Hepatocyte (in vitro differentiated cells): ENCODE results near the gene P4HA1. TPM values are rescaled to one million over a fixed set of nuclear protein-coding genes. Genes with fewer than 3 reads are reported as not detected.

Source experiments
- DNase-seq: peaks from one replicate; pipeline ENCODE4 v3.0.0-alpha.2; 2016; ENCODE audit warnings: low spot score
- H2AFZ ChIP-seq: fragments of 200-600 bp; sonication (generic); 2 replicates; pipeline ENCODE4 v1.6.0; 2016; ENCODE audit warnings: antibody characterized with exemption, mild to moderate bottlenecking
- H3K27ac ChIP-seq: fragments of 200-600 bp; sonication (generic); 2 replicates; pipeline ENCODE4 v1.5.1; 2016; ENCODE audit warnings: mild to moderate bottlenecking
- H3K27me3 ChIP-seq: fragments of 200-600 bp; sonication (generic); 2 replicates; pipeline ENCODE4 v1.6.1; 2016
- H3K36me3 ChIP-seq: fragments of 200-600 bp; sonication (generic); replicated peaks from 2 replicates; pipeline ENCODE4 v1.5.1; 2016; ENCODE audit warnings: low read depth; ENCODE audit not compliant: insufficient read depth
- H3K4me1 ChIP-seq: fragments of 200-600 bp; sonication (generic); 2 replicates; pipeline ENCODE4 v1.5.1; 2016; ENCODE audit warnings: mild to moderate bottlenecking, moderate library complexity; ENCODE audit not compliant: insufficient read depth
- H3K4me2 ChIP-seq: fragments of 200-600 bp; sonication (generic); 2 replicates; pipeline ENCODE4 v1.6.0; 2016
- H3K4me3 ChIP-seq: fragments of 200-600 bp; sonication (generic); 2 replicates; pipeline ENCODE4 v1.5.1; 2016; ENCODE audit warnings: mild to moderate bottlenecking
- H3K79me2 ChIP-seq: fragments of 200-600 bp; sonication (generic); 2 replicates; pipeline ENCODE4 v1.6.0; 2017; ENCODE audit warnings: mild to moderate bottlenecking
- H3K9me2 ChIP-seq: fragments of 200-600 bp; sonication (generic); replicated peaks from 2 replicates; pipeline ENCODE4 v1.6.0; 2017; ENCODE audit warnings: mild to moderate bottlenecking; ENCODE audit not compliant: insufficient read depth
- H3K9me3 ChIP-seq: fragments of 200-600 bp; sonication (generic); 2 replicates; pipeline ENCODE4 v1.5.1; 2016; ENCODE audit warnings: low read depth, mild to moderate bottlenecking
- H4K20me1 ChIP-seq: fragments of 200-600 bp; sonication (generic); 2 replicates; pipeline ENCODE4 v1.6.0; 2016; ENCODE audit warnings: mild to moderate bottlenecking; ENCODE audit not compliant: insufficient read depth, poor library complexity, severe bottlenecking
- EZH2 ChIP-seq: fragments of 200-600 bp; sonication (generic); IDR thresholded peaks from 2 replicates; pipeline ENCODE4 v1.6.1; 2016; ENCODE audit warnings: antibody characterized with exemption, mild to moderate bottlenecking, borderline replicate concordance
- EZH2phosphoT487 ChIP-seq: fragments of 200-600 bp; sonication (generic); IDR thresholded peaks from one replicate; pipeline ENCODE4 v1.6.1; 2018; ENCODE audit warnings: antibody characterized with exemption, mild to moderate bottlenecking, low read depth, moderate library complexity; ENCODE audit not compliant: unreplicated experiment, severe bottlenecking
- WGBS: methylation state at CpG from one replicate; pipeline ENCODE4 v1.1.6; 2016; ENCODE audit warnings: low lambda C conversion rate; ENCODE audit errors: missing lambda C conversion rate; 5-methylcytosine and 5-hydroxymethylcytosine counted together
- polyA plus RNA-seq: library from polyadenylated mRNA; unstranded; fragments of >200 nt; fragmentation: Nextera tagmentation; extraction: Ambion mirVana; gene quantifications from 2 replicates; pipeline ENCODE4 v1.2.1, GENCODE V29; 2016
- total RNA-seq: library from RNA; depleted of rRNA; stranded (reverse); fragments of >200 nt; gene quantifications from 2 replicates; pipeline ENCODE4 v1.2.3, GENCODE V29; 2014
- TF ChIP-seq, protein P1 (sequence below): fragments of 200-600 bp; sonication (generic); IDR thresholded peaks from 2 replicates; pipeline ENCODE4 v1.5.1; 2016; ENCODE audit warnings: antibody characterized with exemption, mild to moderate bottlenecking; ENCODE audit not compliant: poor library complexity

P4HA1 gene
- total and polyA plus RNA-seq, 2 experiments from 2014 or later: 140 to 145 TPM

DNA sequence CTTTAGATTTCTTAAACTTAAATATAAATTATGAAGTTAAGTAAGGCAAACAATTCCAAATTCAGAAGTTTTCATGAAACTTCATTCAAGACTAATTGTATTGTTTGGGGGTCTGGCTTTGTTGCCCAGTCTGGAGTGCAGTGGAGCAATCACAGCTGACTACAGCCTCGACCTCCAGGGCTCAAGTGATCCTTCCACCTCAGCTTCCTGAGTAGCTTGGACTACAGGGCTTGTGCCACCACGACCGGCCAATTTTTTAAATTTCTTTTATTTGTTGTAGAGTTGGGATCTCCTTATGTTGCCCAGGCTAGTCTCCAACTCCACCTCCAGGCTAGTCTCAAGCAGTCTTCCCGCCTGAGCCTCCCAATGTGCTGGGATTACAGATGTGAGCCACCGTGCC, 12.5 kb downstream of the P4HA1 start:
- no peak overlapping the region for H3K4me2 ChIP-seq
- WGBS: 92% methylated on average over 5 of the region's 5 CpGs
- H3K27me3 ChIP-seq: no peaks in the 10 kb centered on the region
- H4K20me1 ChIP-seq: peaks cover 18% of the 10 kb centered on the region
- H3K27ac ChIP-seq: no peak overlapping the region
- no peak overlapping the region for H2AFZ ChIP-seq
- TF ChIP-seq EZH2: no peak
- no peak for TF ChIP-seq EZH2phosphoT487
- TF ChIP-seq, protein P1, sequence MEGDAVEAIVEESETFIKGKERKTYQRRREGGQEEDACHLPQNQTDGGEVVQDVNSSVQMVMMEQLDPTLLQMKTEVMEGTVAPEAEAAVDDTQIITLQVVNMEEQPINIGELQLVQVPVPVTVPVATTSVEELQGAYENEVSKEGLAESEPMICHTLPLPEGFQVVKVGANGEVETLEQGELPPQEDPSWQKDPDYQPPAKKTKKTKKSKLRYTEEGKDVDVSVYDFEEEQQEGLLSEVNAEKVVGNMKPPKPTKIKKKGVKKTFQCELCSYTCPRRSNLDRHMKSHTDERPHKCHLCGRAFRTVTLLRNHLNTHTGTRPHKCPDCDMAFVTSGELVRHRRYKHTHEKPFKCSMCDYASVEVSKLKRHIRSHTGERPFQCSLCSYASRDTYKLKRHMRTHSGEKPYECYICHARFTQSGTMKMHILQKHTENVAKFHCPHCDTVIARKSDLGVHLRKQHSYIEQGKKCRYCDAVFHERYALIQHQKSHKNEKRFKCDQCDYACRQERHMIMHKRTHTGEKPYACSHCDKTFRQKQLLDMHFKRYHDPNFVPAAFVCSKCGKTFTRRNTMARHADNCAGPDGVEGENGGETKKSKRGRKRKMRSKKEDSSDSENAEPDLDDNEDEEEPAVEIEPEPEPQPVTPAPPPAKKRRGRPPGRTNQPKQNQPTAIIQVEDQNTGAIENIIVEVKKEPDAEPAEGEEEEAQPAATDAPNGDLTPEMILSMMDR: no peak
- DNase-seq: no peak
- H3K9me2 ChIP-seq: no peaks in the 10 kb centered on the region
- H3K9me3 ChIP-seq: no peaks in the 10 kb centered on the region
- H3K79me2 ChIP-seq: peaks cover 94% of the 10 kb centered on the region
- H3K36me3 ChIP-seq: no peaks in the 10 kb centered on the region
- no peak overlapping the region for H3K4me3 ChIP-seq
- no peaks in the 10 kb centered on the region for H3K4me1 ChIP-seq

DNA sequence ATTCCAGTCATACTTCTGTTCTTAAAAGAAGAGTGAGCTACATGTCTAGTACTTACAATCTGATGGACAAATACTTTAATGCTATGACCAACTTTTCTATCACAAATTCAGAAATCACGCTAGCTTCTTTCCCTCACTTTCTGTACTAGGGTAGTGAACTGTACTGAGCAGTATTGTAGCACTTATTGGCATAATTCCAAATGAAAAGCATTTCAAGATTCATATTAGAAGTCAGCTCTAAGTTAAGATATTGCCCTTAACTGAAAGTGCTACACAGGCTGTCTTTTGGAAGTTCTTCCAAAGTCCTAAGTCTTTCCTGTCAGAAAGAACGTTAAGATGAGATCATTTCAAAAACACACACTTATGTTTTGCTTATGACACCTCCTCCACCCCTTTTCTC, 13.4 kb downstream of the P4HA1 start:
- Histone ChIP-seq H4K20me1 (peaks cover 10% of the 10 kb centered on the region), H3K4me2 (no peak overlapping the region), H3K79me2 (peaks cover 93% of the 10 kb centered on the region), H2AFZ (no peak overlapping the region), H3K27ac (no peak overlapping the region), H3K4me1 (no peaks in the 10 kb centered on the region), H3K36me3 (no peaks in the 10 kb centered on the region), H3K4me3 (no peak overlapping the region), H3K9me3 (no peaks in the 10 kb centered on the region), H3K9me2 (no peaks in the 10 kb centered on the region), H3K27me3 (no peaks in the 10 kb centered on the region)
- no peak for DNase-seq
- TF ChIP-seq EZH2phosphoT487 (no peak), EZH2 (no peak)
- TF ChIP-seq, protein P1: no peak
- 75% methylated on average over 2 of the region's 2 CpGs for WGBS

- Histone ChIP-seq H3K27ac (no peak overlapping the region), H3K9me3 (no peaks in the 10 kb centered on the region), H3K9me2 (no peaks in the 10 kb centered on the region), H3K27me3 (no peaks in the 10 kb centered on the region), H4K20me1 (peaks cover 10% of the 10 kb centered on the region), H3K4me1 (peaks cover 14% of the 10 kb centered on the region), H3K4me2 (no peak overlapping the region), H3K4me3 (no peak overlapping the region), H3K79me2 (peaks cover 90% of the 10 kb centered on the region), H2AFZ (no peak overlapping the region), H3K36me3 (no peaks in the 10 kb centered on the region)
- 92% methylated on average over 3 of the region's 3 CpGs for WGBS
- no peak for DNase-seq
- TF ChIP-seq, protein P1: no peak
- TF ChIP-seq EZH2phosphoT487: no peak
- no peak for TF ChIP-seq EZH2
Measured at GRCh38 chr10:73079779-73080541, 16.7 kb downstream of the P4HA1 start.
